ENCODE results near the gene LRIT2.

The LRIT2 gene

DNA sequence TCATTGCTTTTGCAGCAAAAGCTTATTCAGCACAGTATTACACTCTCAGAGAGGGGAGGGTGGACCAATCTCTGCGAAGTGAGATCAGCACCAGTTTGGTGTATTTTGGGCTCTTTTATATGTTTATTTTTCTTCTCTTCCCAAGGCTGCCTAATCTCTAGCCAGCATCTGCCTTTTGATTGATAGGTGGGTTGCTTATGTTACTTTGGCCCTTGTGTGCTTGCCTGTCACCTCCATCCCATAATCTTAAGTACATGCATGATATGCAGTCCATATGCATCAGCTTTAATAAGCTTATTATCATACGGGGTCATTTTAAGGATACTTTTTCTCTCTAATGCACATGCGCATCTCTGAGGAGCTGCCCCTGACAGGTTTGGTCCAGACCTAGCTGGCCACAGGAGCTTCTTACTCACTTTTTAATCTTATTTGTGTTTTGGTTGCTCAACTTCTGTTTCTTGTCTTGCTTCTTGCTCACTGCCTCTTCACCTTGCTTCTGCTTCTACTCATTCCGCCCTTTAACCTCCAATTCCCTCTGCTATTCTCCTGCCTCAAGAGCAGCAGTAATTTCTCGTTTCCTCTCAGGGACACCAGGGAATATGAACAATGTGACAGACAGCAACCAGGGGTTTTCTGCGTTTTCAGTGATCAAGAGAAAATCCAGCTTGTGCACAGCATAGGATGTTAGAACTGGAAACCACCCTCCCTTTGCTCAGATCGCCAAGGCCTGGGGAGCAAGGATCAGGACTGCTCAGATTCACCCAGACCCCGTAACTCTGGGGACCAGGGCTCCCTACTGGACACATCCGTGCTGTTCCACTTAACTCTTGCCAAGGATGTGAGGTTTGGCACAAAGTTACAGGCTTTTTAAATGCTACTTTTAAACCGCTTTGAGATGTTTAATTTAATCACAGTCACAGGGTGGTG, 29.5 kb upstream of the LRIT2 start:
- H3K27me3 Mint-ChIP-seq (ENCODE audit: low read depth): no peaks in the 10 kb centered on the region
- H3K4me3 Mint-ChIP-seq: no peak overlapping the region

DNA sequence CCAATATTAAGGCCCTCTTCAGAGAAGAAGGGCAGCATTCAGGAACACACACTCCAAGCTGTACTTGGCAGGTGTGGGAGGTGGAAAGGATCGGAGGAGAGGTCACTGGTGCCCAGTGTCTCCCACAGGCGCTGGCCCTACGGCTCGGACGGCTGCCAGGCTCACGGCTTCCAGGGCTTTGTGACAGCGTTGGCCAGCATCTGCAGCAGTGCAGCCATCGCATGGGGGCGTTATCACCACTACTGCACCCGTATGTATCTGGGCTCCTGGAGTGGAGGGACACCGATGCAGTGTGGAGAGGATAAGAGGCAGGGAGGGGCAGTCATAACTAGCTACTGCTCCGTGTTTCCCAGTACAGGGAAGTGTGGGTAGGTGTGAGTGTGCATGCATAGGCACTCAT, 23.4 kb upstream of the LRIT2 start:
- Mint-ChIP-seq H3K4me3 (no peak overlapping the region), H3K27me3 (ENCODE audit: low read depth) (peaks cover 6% of the 10 kb centered on the region), H3K36me3 (ENCODE audit: low read depth) (no peaks in the 10 kb centered on the region), H3K27ac (no peak overlapping the region), H3K4me1 (ENCODE audit: low read depth) (no peaks in the 10 kb centered on the region), H3K9me3 (no peaks in the 10 kb centered on the region)

More for the DNA sequence above, 29.5 kb upstream of the LRIT2 start:
- H3K27ac Mint-ChIP-seq: no peak overlapping the region
- no peaks in the 10 kb centered on the region for H3K9me3 Mint-ChIP-seq
- H3K4me1 Mint-ChIP-seq (ENCODE audit: low read depth): no peaks in the 10 kb centered on the region
- no peaks in the 10 kb centered on the region for H3K36me3 Mint-ChIP-seq (ENCODE audit: low read depth)

DNA sequence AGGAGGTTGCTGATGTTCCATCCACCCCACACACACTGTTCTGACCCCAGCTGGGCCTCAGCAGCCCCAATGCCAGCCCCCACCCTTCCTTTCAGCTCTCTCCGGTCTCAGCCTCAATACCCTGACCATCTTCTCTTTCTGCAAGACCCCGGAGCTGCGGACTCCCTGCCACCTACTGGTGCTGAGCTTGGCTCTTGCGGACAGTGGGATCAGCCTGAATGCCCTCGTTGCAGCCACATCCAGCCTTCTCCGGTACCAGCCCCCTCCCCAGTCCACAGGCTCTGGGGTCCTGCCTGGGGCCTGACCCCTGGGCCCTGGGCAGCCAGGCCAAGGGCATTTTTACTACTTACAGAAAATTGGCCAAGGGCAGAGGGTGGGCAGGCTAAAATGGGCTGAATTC, 22.2 kb upstream of the LRIT2 start:
- Mint-ChIP-seq H3K36me3 (ENCODE audit: low read depth) (no peaks in the 10 kb centered on the region), H3K4me3 (no peak overlapping the region), H3K9me3 (no peaks in the 10 kb centered on the region), H3K27me3 (ENCODE audit: low read depth) (peaks cover 6% of the 10 kb centered on the region), H3K27ac (no peak overlapping the region), H3K4me1 (ENCODE audit: low read depth) (no peaks in the 10 kb centered on the region)

DNA sequence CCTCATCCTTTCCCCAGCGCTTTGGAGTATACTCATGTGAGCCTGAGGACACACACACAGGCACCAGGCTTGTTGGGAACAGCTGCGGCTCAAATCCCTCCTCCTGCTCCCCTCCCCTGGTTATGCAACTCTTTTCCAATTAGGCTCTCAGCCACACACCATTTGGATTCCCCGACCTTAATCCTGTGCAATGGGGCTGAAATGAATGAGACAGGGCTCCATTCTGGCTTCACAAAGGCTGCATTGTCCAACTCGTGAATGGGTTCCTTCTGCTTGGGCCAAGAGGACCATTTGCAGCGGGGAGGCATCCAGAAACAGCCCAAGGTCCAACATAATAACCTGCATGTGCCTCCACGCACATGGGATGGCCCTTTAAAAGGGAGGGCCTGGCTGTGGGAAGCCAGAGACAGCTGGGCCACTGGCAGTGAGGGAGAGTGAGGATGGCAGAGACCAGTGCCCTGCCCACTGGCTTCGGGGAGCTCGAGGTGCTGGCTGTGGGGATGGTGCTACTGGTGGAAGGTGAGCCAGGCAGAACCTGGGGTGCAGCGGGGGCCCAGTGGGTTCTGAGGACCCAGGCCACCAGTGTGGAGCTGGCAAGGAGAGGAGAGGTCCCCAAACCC, 19.4 kb upstream of the LRIT2 start, which contains the start of gene RGR:
RGR (plus strand) TSS at position 403 of the 620 bp plus-strand sequence; CDS start at position 441, 38 bp downstream.
- Mint-ChIP-seq H3K27ac (no peak within 1 kb of the TSS), H3K4me1 (ENCODE audit: low read depth) (no peaks in the 10 kb centered on the region), H3K9me3 (no peaks in the 10 kb centered on the region), H3K4me3 (no peak within 1 kb of the TSS), H3K36me3 (ENCODE audit: low read depth) (no peaks in the 10 kb centered on the region), H3K27me3 (ENCODE audit: low read depth) (peaks cover 13% of the 10 kb centered on the region)

DNA sequence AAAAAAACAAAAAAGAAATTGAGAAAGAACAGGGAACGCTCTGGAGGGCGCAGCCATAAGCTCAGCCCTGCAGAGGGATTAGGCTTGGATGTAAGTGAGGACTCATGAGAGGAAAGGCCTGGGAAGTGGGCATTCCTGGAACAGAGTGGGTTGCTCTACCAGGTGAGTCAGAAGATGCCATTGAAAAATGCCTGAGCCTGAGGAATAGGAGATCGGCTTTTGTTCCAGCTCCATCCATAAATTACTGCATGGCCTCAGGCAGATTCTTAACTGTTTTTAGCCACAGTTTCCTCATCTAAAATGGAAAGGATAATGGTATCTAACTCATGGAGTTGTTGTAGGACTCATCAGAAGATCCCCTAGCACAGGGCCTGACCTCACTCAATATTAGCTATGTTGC, 18.4 kb upstream of the LRIT2 start:
- H3K9me3 Mint-ChIP-seq: no peaks in the 10 kb centered on the region
- H3K27ac Mint-ChIP-seq: no peak overlapping the region
- no peaks in the 10 kb centered on the region for H3K36me3 Mint-ChIP-seq (ENCODE audit: low read depth)
- peaks cover 17% of the 10 kb centered on the region for H3K27me3 Mint-ChIP-seq (ENCODE audit: low read depth)
- H3K4me3 Mint-ChIP-seq: no peak overlapping the region
- H3K4me1 Mint-ChIP-seq (ENCODE audit: low read depth): no peaks in the 10 kb centered on the region

DNA sequence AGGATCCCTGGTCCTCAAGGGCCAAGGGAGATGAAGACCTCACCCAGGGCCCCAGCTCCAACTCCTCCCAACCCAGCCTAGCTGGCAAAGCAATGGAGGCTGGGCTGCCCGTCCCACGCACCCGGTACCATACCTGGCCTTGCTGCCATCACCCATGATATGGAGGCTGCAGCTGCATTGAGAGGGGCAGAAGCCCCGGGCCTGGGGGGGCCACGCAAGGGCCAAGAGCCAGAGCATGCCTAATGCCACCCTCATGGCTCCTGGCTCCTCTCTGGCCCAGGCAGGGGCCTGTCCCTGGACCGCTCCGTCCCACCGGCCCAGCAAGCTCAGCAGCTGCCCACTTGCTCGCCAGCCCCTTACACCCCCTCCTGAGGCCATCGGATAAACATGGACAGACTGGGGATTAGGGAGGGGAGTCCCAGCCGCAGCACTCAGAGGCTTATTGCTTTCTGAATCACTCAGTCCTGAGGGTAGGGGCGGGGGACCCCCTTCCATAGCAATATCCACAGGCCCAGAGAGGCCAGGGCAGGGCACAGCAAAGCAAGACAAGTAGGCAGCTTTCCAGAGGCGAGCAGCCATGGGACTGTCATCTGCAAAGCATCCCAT, 15.9 kb upstream of the LRIT2 start, which contains the start of gene LRIT1:
LRIT1 (minus strand) TSS at position 362 of the 606 bp plus-strand sequence; CDS start at position 255, 107 bp downstream.
- H3K4me3 Mint-ChIP-seq: no peak within 1 kb of the TSS
- H3K4me1 Mint-ChIP-seq (ENCODE audit: low read depth): no peaks in the 10 kb centered on the region
- H3K36me3 Mint-ChIP-seq (ENCODE audit: low read depth): no peaks in the 10 kb centered on the region
- no peaks in the 10 kb centered on the region for H3K9me3 Mint-ChIP-seq
- peaks cover 26% of the 10 kb centered on the region for H3K27me3 Mint-ChIP-seq (ENCODE audit: low read depth)
- H3K27ac Mint-ChIP-seq: no peak within 1 kb of the TSS

DNA sequence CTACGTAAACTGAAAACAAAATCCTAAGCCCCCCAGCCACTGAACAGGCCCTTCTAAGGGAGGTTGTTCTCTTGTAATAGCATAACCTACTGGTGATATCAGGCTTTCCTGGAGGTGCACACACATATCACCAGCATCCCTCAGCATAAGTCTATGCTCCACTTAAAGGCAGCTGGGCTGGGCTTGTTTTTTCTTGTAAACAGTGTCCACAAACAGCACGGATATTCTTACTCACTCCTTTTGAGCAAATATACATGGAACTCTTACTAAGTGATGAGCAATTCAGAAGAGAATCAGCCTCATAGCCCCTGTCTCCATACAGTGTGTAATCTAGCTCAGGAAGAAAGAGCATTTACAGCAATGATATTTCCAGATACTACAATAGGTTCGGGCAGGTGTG, 13.6 kb upstream of the LRIT2 start:
- Mint-ChIP-seq H3K36me3 (ENCODE audit: low read depth) (no peaks in the 10 kb centered on the region), H3K27me3 (ENCODE audit: low read depth) (peaks cover 26% of the 10 kb centered on the region), H3K4me3 (no peak overlapping the region), H3K27ac (no peak overlapping the region), H3K9me3 (no peaks in the 10 kb centered on the region), H3K4me1 (ENCODE audit: low read depth) (no peaks in the 10 kb centered on the region)

DNA sequence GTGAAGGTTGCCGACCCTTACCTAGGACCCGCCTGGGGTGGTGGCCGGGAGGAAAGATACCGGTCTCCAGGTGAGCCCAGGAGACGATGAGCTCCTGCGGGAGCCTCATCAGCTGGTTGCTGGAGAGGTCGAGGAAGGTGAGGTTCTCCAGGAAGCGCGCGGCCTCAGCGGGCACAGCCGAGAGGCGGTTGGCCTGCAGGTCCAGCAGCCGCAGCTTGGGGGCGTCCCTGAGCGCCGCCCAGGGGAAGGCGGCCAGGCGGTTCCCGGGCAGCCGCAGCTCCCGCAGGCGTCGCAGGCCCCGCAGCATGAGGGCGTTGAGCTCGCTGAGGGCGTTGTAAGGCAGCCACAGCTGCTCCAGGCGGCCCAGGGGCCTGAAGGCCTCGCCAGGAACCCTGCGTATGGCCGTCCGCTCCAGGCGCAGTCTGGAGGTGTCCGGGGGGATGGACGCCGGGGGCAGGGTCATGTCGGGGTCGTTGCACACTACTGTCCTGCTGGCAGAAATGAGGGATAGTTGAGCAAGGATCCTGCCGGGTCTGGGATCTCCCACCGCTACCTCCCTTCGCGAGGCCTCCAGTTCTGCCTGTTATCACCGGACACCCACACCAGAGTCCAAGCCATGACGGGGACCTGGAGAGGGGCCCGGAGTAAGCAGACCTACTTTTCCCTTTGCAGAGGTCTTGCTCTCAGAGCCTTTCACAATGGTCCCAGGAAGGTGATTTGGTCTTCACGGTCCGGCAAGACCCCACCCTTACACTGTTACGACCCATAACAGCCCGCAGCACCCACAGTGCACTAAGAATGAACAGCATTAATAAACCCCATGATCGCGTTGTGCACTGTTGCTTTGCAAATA, 12.1 kb upstream of the LRIT2 start:
- H3K27ac Mint-ChIP-seq: no peak overlapping the region
- no peaks in the 10 kb centered on the region for H3K4me1 Mint-ChIP-seq (ENCODE audit: low read depth)
- H3K36me3 Mint-ChIP-seq (ENCODE audit: low read depth): no peaks in the 10 kb centered on the region
- H3K27me3 Mint-ChIP-seq (ENCODE audit: low read depth): peaks cover 26% of the 10 kb centered on the region
- no peak overlapping the region for H3K4me3 Mint-ChIP-seq
- no peaks in the 10 kb centered on the region for H3K9me3 Mint-ChIP-seq

DNA sequence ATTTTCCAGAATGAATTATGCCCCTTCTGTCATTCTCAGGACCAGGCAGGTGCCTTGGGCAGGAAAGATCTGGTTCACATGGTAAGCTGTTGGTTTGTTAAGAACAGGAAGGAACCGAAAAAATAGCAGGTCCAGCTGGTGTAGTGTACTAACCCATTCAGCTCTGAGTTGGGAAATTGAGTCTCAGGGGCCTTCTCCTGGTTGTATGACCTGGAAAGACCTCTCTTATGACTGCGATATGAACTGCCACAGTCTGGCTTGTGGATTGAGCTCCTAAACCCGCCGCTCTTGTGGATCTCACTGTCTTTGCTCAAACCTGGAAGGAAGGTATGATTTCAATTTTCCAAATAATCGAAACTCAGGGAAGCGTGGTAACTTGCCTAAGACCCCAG, 11.5 kb upstream of the LRIT2 start:
- H3K27me3 Mint-ChIP-seq (ENCODE audit: low read depth): peaks cover 26% of the 10 kb centered on the region
- H3K9me3 Mint-ChIP-seq: no peaks in the 10 kb centered on the region
- no peaks in the 10 kb centered on the region for H3K36me3 Mint-ChIP-seq (ENCODE audit: low read depth)
- H3K27ac Mint-ChIP-seq: no peak overlapping the region
- no peaks in the 10 kb centered on the region for H3K4me1 Mint-ChIP-seq (ENCODE audit: low read depth)
- no peak overlapping the region for H3K4me3 Mint-ChIP-seq

DNA sequence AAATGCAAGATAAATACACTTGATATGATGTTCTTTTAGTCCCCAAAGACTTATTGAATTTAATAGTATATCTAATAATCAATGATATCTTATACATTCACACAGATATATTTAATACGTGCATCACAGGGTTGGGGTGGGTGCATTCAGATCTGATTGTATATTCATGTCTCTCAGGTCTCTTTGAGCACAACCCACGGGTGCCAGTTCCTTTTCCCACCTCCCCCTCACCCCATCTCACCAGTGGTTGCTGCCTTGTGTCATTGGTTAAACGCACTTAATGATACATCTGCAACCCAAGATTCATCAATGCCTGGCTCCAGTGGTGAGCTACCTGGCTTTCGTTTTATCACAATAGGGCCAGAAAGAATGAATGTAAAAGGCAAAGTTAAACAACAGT, 9.8 kb upstream of the LRIT2 start:
- H3K27ac Mint-ChIP-seq: no peak overlapping the region
- H3K36me3 Mint-ChIP-seq (ENCODE audit: low read depth): no peaks in the 10 kb centered on the region
- H3K9me3 Mint-ChIP-seq: no peaks in the 10 kb centered on the region
- no peaks in the 10 kb centered on the region for H3K4me1 Mint-ChIP-seq (ENCODE audit: low read depth)
- no peak overlapping the region for H3K4me3 Mint-ChIP-seq
- H3K27me3 Mint-ChIP-seq (ENCODE audit: low read depth): peaks cover 20% of the 10 kb centered on the region

DNA sequence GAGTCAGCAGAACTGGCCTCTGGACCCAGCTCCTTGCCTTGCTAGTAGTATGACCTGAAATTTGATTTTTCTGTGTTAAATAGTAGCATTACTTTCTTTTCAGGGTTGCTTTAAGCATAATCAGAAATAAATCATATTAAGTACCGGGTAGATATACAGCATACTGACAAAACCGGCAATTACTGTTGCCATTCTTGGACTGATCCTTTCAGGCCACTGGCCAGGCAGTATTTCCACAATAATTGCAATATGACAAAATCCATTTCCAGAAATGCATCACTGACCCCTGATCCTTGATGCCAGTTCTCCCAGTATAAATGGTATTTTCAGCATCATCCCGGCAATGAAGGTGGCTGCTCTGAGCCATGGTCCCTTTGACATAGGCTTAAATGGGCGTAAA, 9.1 kb upstream of the LRIT2 start:
- Mint-ChIP-seq H3K27ac (no peak overlapping the region), H3K27me3 (ENCODE audit: low read depth) (peaks cover 17% of the 10 kb centered on the region), H3K9me3 (no peaks in the 10 kb centered on the region), H3K4me3 (no peak overlapping the region), H3K4me1 (ENCODE audit: low read depth) (no peaks in the 10 kb centered on the region), H3K36me3 (ENCODE audit: low read depth) (no peaks in the 10 kb centered on the region)

DNA sequence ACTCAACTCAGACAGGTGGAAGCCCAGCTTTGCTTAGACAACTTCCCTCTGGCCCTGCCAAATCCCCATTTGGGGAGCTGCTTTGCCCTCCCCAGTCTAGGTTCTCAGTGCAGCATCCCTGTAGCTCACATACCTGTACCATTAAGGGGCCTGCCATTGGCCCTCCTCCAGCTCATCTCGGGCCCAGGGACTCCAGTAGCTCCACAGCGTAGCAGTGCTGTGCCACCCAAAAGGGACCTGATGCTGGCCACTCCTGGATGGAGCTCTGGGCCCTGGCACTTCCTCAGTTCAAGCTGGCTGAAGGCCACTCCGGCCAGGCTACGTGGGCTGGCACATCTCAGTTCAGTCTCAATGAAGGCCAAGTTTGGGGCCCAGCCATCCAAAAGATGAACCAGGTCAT, 8.6 kb upstream of the LRIT2 start:
- peaks cover 13% of the 10 kb centered on the region for H3K27me3 Mint-ChIP-seq (ENCODE audit: low read depth)

DNA sequence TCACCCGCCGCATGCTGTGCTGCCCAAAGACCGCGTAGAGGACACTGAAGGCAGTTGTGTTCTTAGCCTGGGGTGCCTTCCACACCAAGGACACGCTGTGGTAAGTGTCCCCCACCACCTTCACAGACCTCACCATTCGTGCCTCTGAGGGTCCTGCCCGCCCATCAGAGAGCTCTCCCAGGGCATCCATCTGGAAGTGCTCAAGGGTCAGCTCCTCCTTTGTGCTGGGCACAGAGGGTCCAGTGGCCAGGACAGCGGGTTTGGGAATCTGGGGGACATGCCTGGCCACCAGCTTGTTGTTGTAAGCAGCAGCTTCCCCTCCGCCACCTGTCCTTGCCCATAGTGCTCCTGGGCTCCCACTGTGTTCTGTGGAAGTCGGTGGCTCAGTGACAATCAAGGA, 7.0 kb upstream of the LRIT2 start:
- Mint-ChIP-seq H3K4me1 (ENCODE audit: low read depth) (no peaks in the 10 kb centered on the region), H3K27me3 (ENCODE audit: low read depth) (peaks cover 14% of the 10 kb centered on the region), H3K4me3 (no peak overlapping the region), H3K27ac (no peak overlapping the region), H3K36me3 (ENCODE audit: low read depth) (no peaks in the 10 kb centered on the region), H3K9me3 (no peaks in the 10 kb centered on the region)

More for the DNA sequence above, 8.6 kb upstream of the LRIT2 start:
- H3K4me1 Mint-ChIP-seq (ENCODE audit: low read depth): no peaks in the 10 kb centered on the region
- H3K4me3 Mint-ChIP-seq: no peak overlapping the region
- H3K27ac Mint-ChIP-seq: no peak overlapping the region
- H3K36me3 Mint-ChIP-seq (ENCODE audit: low read depth): no peaks in the 10 kb centered on the region
- H3K9me3 Mint-ChIP-seq: no peaks in the 10 kb centered on the region

DNA sequence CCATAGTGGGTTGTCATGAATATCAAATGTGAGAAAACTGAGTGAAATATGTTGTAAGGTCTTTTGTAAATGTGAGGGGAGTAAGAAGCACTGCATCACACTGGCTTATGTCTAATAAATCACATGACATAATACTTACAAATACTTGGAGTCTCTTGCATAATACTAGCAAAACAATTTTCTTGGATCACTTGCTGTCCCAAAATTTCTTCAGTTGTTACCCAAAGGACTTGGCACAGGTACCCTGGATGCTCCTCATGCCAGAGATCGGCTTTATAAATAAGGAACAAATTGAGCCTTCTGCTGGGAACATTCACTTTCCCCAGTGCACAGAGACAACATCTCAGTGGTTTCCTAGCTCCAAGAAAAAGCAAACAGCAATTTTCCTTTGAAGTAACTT, 5.0 kb upstream of the LRIT2 start:
- Mint-ChIP-seq H3K27me3 (ENCODE audit: low read depth) (peaks cover 9% of the 10 kb centered on the region), H3K9me3 (no peaks in the 10 kb centered on the region), H3K27ac (no peak overlapping the region), H3K4me3 (no peak overlapping the region), H3K36me3 (ENCODE audit: low read depth) (no peaks in the 10 kb centered on the region), H3K4me1 (ENCODE audit: low read depth) (no peaks in the 10 kb centered on the region)
